Keratinocyte (primary cell): ENCODE results near the gene GDF11. TPM values are rescaled to one million over a fixed set of nuclear protein-coding genes. Genes with fewer than 3 reads are reported as not detected.

ENCODE experiments used
- DNase-seq: peaks from one replicate; pipeline ENCODE4 v3.0.0-alpha.2; 2011; ENCODE audit warnings: low read depth, missing footprints, low spot score
- FAIRE-seq: peaks from 2 replicates; lab custom pipeline; 2011; peaks lifted over from hg19 to GRCh38; lab: Jason Lieb, UNC
- H2AFZ ChIP-seq: 2 replicates; pipeline ENCODE4 v1.6.0; 2012; ENCODE audit warnings: low read length, control low read depth, inconsistent platforms; ENCODE audit not compliant: control insufficient read depth
- H3K27ac ChIP-seq: 2 replicates; pipeline ENCODE4 v1.5.1; 2011; ENCODE audit warnings: low read length; ENCODE audit not compliant: control insufficient read depth, insufficient read depth
- H3K27me3 ChIP-seq: 3 replicates; pipeline ENCODE4 v1.6.0; 2011; ENCODE audit warnings: low read length; ENCODE audit not compliant: control insufficient read depth, insufficient read depth; ENCODE audit errors: extremely low read depth
- H3K36me3 ChIP-seq, 2 experiments: 2 replicates in 1 of 2; 3 replicates in 1 of 2; pipeline ENCODE4 v1.5.1; 2011; ENCODE audit warnings: low read length in 2 of 2, mild to moderate bottlenecking in 1 of 2; ENCODE audit not compliant: control insufficient read depth in 2 of 2, insufficient read depth in 2 of 2; ENCODE audit errors: extremely low read depth in 1 of 2
- H3K4me1 ChIP-seq: 3 replicates; pipeline ENCODE4 v1.5.1; 2011; ENCODE audit warnings: low read length; ENCODE audit not compliant: control insufficient read depth, insufficient read depth; ENCODE audit errors: extremely low read depth
- H3K4me2 ChIP-seq: 3 replicates; pipeline ENCODE4 v1.6.0; 2011; ENCODE audit warnings: low read depth, low read length; ENCODE audit not compliant: control insufficient read depth, insufficient read depth; ENCODE audit errors: extremely low read depth
- H3K4me3 ChIP-seq, 3 experiments: fragments of 200-600 bp in 1 of 3; sonication (generic) in 1 of 3; 2 replicates in 2 of 3; 3 replicates in 1 of 3; pipeline ENCODE4 v1.5.1; 2011 to 2016; ENCODE audit warnings: low read length in 3 of 3, mild to moderate bottlenecking in 3 of 3, control low read depth in 2 of 3, inconsistent platforms in 1 of 3, low read depth in 1 of 3, mixed read lengths in 1 of 3, mixed run types in 1 of 3, moderate library complexity in 1 of 3; ENCODE audit not compliant: control insufficient read depth in 2 of 3, insufficient read depth in 2 of 3; ENCODE audit errors: extremely low read depth in 1 of 3
- H3K79me2 ChIP-seq: 2 replicates; pipeline ENCODE4 v1.6.0; 2012; ENCODE audit warnings: low read length; ENCODE audit not compliant: control insufficient read depth, insufficient read depth
- H3K9ac ChIP-seq: 3 replicates; pipeline ENCODE4 v1.6.0; 2011; ENCODE audit warnings: low read length; ENCODE audit not compliant: control insufficient read depth, insufficient read depth; ENCODE audit errors: extremely low read depth
- H3K9me1 ChIP-seq: 3 replicates; pipeline ENCODE4 v1.6.0; 2011; ENCODE audit warnings: low read length; ENCODE audit not compliant: control insufficient read depth, insufficient read depth; ENCODE audit errors: extremely low read depth
- H3K9me3 ChIP-seq: 2 replicates; pipeline ENCODE4 v1.5.1; 2012; ENCODE audit warnings: low read depth, low read length; ENCODE audit not compliant: control insufficient read depth
- H4K20me1 ChIP-seq: 3 replicates; pipeline ENCODE4 v1.6.0; 2011; ENCODE audit warnings: low read length; ENCODE audit not compliant: control insufficient read depth, insufficient read depth; ENCODE audit errors: extremely low read depth
- CTCF ChIP-seq, 3 experiments: IDR thresholded peaks in 1 of 3; conservative IDR thresholded peaks in 1 of 3; optimal IDR thresholded peaks in 1 of 3; 2 replicates in 2 of 3; 3 replicates in 1 of 3; pipeline versions ENCODE3 to v1.5.1; 2011; ENCODE audit warnings: low read length in 3 of 3, mild to moderate bottlenecking in 3 of 3, moderate library complexity in 2 of 3, control low read depth in 1 of 3, inconsistent platforms in 1 of 3; ENCODE audit not compliant: insufficient read depth in 2 of 3; ENCODE audit errors: extremely low read depth in 1 of 3
- EZH2 ChIP-seq: IDR thresholded peaks from one replicate; pipeline ENCODE4 v1.6.1; 2012; ENCODE audit warnings: inconsistent platforms, mild to moderate bottlenecking, low read length, moderate library complexity
- dilution Hi-C: fragments of 300-500 bp; cut with MboI; formaldehyde crosslinking; loops from one replicate; pipeline ENCODE4 v1.7.0; 2020; ENCODE audit warnings: low sequenced_read_pairs; ENCODE audit not compliant: extremely low pct_ligation_motif_present
- polyA plus RNA-seq, 5 experiments: library from polyadenylated mRNA; depleted of rRNA in 3 of 5; stranded (reverse) in 3 of 5; stranded (forward) in 1 of 5; unstranded in 1 of 5; fragments of >200 nt; gene quantifications; 1 replicate in 1 of 5; 2 replicates in 3 of 5; 3 replicates in 1 of 5; pipeline versions ENCODE4 v1.2.1 to v1.2.3, GENCODE V29; 2011 to 2012; ENCODE audit warnings: missing spikeins in 2 of 5, low read depth in 1 of 5, low replicate concordance in 1 of 5

Gene GDF11
- polyA plus RNA-seq, 1 donor (not counting 4 experiments of a cell fraction or from before 2014, with no cell fraction given), result 2.7 TPM

- H3K4me1 ChIP-seq, result peaks cover 3% of the 10 kb centered on the region
- no peaks in the 10 kb centered on the region for H3K9me1 ChIP-seq
- DNase-seq (no peak), FAIRE-seq (no peak)
- no peaks in the 10 kb centered on the region for H3K79me2 ChIP-seq
- H3K36me3 ChIP-seq, result no peaks in the 10 kb centered on the region
- H3K4me3 ChIP-seq, result no peak overlapping the region
- peaks cover 30% of the 10 kb centered on the region for H3K27me3 ChIP-seq
- no peak overlapping the region for H3K27ac ChIP-seq
- H3K9ac ChIP-seq, result no peak overlapping the region
- no peaks in the 10 kb centered on the region for H3K9me3 ChIP-seq
- H2AFZ ChIP-seq, result no peak overlapping the region
- no peaks in the 10 kb centered on the region for H4K20me1 ChIP-seq
- no peak overlapping the region for H3K4me2 ChIP-seq
- TF ChIP-seq CTCF (optimal IDR thresholded peaks at IDR 0.05 in 1 of 3, IDR thresholded peaks at IDR 0.05 in 1 of 3, conservative IDR thresholded peaks at IDR 0.05 in 1 of 3; ENCODE audit: extremely low read depth in 1 of 3, insufficient read depth in 2 of 3, low read length in 3 of 3) (no peak), EZH2 (no peak)
- dilution Hi-C loops, result no loop called here
Measured at GRCh38 chr12:55703901-55704761, 38.8 kb upstream of the GDF11 start.

- Histone ChIP-seq H2AFZ (no peak overlapping the region), H3K36me3 (no peaks in the 10 kb centered on the region), H3K9me1 (no peaks in the 10 kb centered on the region), H3K9me3 (no peaks in the 10 kb centered on the region), H3K4me3 (no peak overlapping the region), H3K27ac (no peak overlapping the region), H3K9ac (no peak overlapping the region), H4K20me1 (no peaks in the 10 kb centered on the region), H3K4me2 (no peak overlapping the region), H3K79me2 (no peaks in the 10 kb centered on the region), H3K4me1 (peaks cover 3% of the 10 kb centered on the region), H3K27me3 (peaks cover 38% of the 10 kb centered on the region)
- dilution Hi-C loops, result no loop called here
- TF ChIP-seq CTCF (optimal IDR thresholded peaks at IDR 0.05 in 1 of 3, IDR thresholded peaks at IDR 0.05 in 1 of 3, conservative IDR thresholded peaks at IDR 0.05 in 1 of 3; ENCODE audit: extremely low read depth in 1 of 3, insufficient read depth in 2 of 3, low read length in 3 of 3) (no peak), EZH2 (no peak)
- FAIRE-seq (no peak), DNase-seq (no peak)
Measured at GRCh38 chr12:55704824-55705718, 37.9 kb upstream of the GDF11 start.
